Neuronal stem cell (in vitro differentiated cells): ENCODE data around the gene GPR132.

ENCODE experiments used
- DNase-seq: peaks from one replicate; pipeline ENCODE4 v3.0.0-alpha.2; 2013; ENCODE audit warnings: low spot score
- H2AFZ ChIP-seq: one replicate; pipeline ENCODE4 v1.6.1; 2013; ENCODE audit warnings: mild to moderate bottlenecking, low read length, inconsistent platforms
- H2AK5ac ChIP-seq: 2 replicates; pipeline ENCODE4 v1.6.1; 2013; ENCODE audit warnings: low read depth, mild to moderate bottlenecking, inconsistent platforms, low read length, moderate library complexity, mixed read lengths
- H2BK120ac ChIP-seq: 2 replicates; pipeline ENCODE4 v1.6.1; 2013; ENCODE audit warnings: low read depth, mild to moderate bottlenecking, inconsistent platforms, low read length, moderate library complexity, mixed read lengths
- H2BK12ac ChIP-seq: one replicate; pipeline ENCODE4 v1.6.1; 2013; ENCODE audit warnings: low read length, inconsistent platforms
- H2BK15ac ChIP-seq: 2 replicates; pipeline ENCODE4 v1.6.1; 2013; ENCODE audit warnings: mild to moderate bottlenecking, low read length, inconsistent platforms, mixed read lengths
- H2BK5ac ChIP-seq: one replicate; pipeline ENCODE4 v1.6.1; 2013; ENCODE audit warnings: inconsistent platforms, mild to moderate bottlenecking, low read length, moderate library complexity
- H3K14ac ChIP-seq: one replicate; pipeline ENCODE4 v1.6.1; 2013; ENCODE audit warnings: low read length, inconsistent platforms
- H3K18ac ChIP-seq: 2 replicates; pipeline ENCODE4 v1.6.1; 2013; ENCODE audit warnings: low read length, inconsistent platforms
- H3K23ac ChIP-seq: 2 replicates; pipeline ENCODE4 v1.6.1; 2013; ENCODE audit warnings: low read depth, mild to moderate bottlenecking, mixed read lengths, low read length, inconsistent platforms; ENCODE audit not compliant: poor library complexity
- H3K27ac ChIP-seq: replicated peaks from 3 replicates; pipeline ENCODE4 v1.5.1; 2013; ENCODE audit warnings: low read length, inconsistent platforms
- H3K27me3 ChIP-seq, 3 experiments: 2 replicates each; pipeline ENCODE4 v1.6.1; 2013; ENCODE audit warnings: low read length in 3 of 3, mild to moderate bottlenecking in 2 of 3, inconsistent platforms in 1 of 3, low read depth in 1 of 3, mixed read lengths in 1 of 3, moderate library complexity in 1 of 3; ENCODE audit not compliant: control insufficient read depth in 3 of 3, insufficient read depth in 3 of 3
- H3K36me3 ChIP-seq, 2 donors: replicated peaks in 1 of 2; 2 replicates each; pipeline ENCODE4 v1.6.1; 2013; ENCODE audit warnings: low read length in 2 of 2; ENCODE audit not compliant: control insufficient read depth in 2 of 2, insufficient read depth in 2 of 2
- H3K4ac ChIP-seq: 2 replicates; pipeline ENCODE4 v1.6.1; 2013; ENCODE audit warnings: inconsistent platforms, mild to moderate bottlenecking, low read length, moderate library complexity
- H3K4me1 ChIP-seq, 2 donors: 1 replicate in 1 of 2; 2 replicates in 1 of 2; pipeline ENCODE4 v1.6.1; 2013; ENCODE audit warnings: low read length in 2 of 2, low read depth in 1 of 2; ENCODE audit not compliant: control insufficient read depth in 2 of 2, insufficient read depth in 1 of 2
- H3K4me2 ChIP-seq: one replicate; pipeline ENCODE4 v1.6.1; 2013; ENCODE audit warnings: mild to moderate bottlenecking, low read length, inconsistent platforms; ENCODE audit not compliant: insufficient read depth, poor library complexity, severe bottlenecking
- H3K4me3 ChIP-seq, 2 donors: 2 replicates each; pipeline ENCODE4 v1.5.1; 2013; ENCODE audit warnings: low read length in 2 of 2, mild to moderate bottlenecking in 2 of 2, inconsistent platforms in 1 of 2, moderate library complexity in 1 of 2
- H3K79me1 ChIP-seq: one replicate; pipeline ENCODE4 v1.6.1; 2013; ENCODE audit warnings: low read depth, mild to moderate bottlenecking, inconsistent platforms, low read length, moderate library complexity
- H3K9ac ChIP-seq: one replicate; pipeline ENCODE4 v1.6.1; 2013; ENCODE audit warnings: mild to moderate bottlenecking, low read depth, low read length, inconsistent platforms; ENCODE audit not compliant: poor library complexity
- H3K9me3 ChIP-seq, 2 donors: replicated peaks in 1 of 2; 2 replicates each; pipeline versions ENCODE3 to v1.6.1; 2013; ENCODE audit warnings: low read length in 2 of 2, mild to moderate bottlenecking in 2 of 2, inconsistent platforms in 1 of 2, low read depth in 1 of 2, mixed read lengths in 1 of 2, moderate library complexity in 1 of 2; ENCODE audit not compliant: control insufficient read depth in 2 of 2, insufficient read depth in 1 of 2
- H4K8ac ChIP-seq: one replicate; pipeline ENCODE4 v1.6.1; 2013; ENCODE audit warnings: low read depth, mild to moderate bottlenecking, inconsistent platforms, low read length, moderate library complexity
- H4K91ac ChIP-seq: one replicate; pipeline ENCODE4 v1.6.1; 2013; ENCODE audit warnings: low read length, low read depth, mild to moderate bottlenecking, inconsistent platforms; ENCODE audit not compliant: poor library complexity
- WGBS, 2 donors: extraction: QIAGEN DNeasy Blood & Tissue Kit; methylation state at CpG; one replicate each; pipeline ENCODE4 v1.1.7; 2013; ENCODE audit warnings: missing lambda C conversion rate in 2 of 2, mixed read lengths in 1 of 2; ENCODE audit not compliant: insufficient read length in 2 of 2, insufficient replicate concordance in 1 of 2; ENCODE audit errors: extremely low coverage in 2 of 2; 5-methylcytosine and 5-hydroxymethylcytosine counted together

GPR132 gene

DNA sequence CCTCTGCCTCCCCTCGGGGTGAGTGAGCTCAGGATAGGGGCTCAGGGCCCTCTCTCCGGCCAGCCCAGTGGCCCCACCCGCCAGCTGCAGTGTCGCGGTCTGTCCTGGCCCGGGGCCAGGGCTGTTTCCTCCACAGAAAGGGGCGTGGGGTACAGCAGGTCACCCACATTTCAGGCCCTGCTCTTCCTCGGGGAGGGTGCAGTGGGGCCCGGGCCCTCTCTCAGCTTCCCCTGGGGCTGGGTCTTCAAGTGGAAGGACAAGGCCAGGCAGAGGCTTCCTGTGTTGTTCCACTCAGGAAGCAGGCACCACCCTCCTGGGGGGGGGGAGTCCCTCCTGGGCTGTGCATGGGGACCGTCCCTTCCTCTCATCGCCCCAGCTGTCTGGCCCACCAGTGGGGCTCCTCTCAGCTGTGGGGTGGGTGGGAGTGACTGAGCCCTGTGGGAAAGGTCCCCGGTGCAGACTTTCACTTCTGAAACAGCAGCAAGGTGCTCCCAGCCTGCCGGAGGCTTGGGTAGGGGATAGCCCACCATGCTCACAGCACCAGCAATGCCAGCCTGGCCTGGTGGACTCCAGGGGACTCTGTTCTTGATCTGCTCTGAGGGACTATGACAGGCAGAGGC is 3.7 kb downstream of the GPR132 start:
- no CpG with 5 or more reads among the region's 13 CpGs for whole genome bisulfite sequencing, 2 donors
- Histone ChIP-seq H3K9ac (no peak overlapping the region), H3K4me1 (peaks cover 9 to 16% of the 10 kb centered on the region in 2 donors), H3K79me1 (no peaks in the 10 kb centered on the region), H3K4me2 (no peak overlapping the region), H3K36me3 (no peaks in the 10 kb centered on the region), H3K27me3 (peaks cover 0 to 28% (median 2%) of the 10 kb centered on the region in 3 experiments), H3K4me3 (no peak overlapping the region), H3K14ac (peak overlapping the region; percentile 89), H3K4ac (peak overlapping the region; percentile 66), H3K9me3 (no peaks in the 10 kb centered on the region), H2BK15ac (peak overlapping the region; percentile 64), H4K91ac (no peak overlapping the region), H3K27ac (no peak overlapping the region), H2BK12ac (peak overlapping the region; percentile 73), H4K8ac (no peak overlapping the region), H2BK5ac (peak overlapping the region; percentile 53), H2AK5ac (peak overlapping the region; percentile 71), H3K18ac (peak overlapping the region; percentile 85), H2BK120ac (peak overlapping the region; percentile 87), H2AFZ (peak overlapping the region; percentile 46), H3K23ac (no peak overlapping the region)
- no peak for DNase-seq

DNA sequence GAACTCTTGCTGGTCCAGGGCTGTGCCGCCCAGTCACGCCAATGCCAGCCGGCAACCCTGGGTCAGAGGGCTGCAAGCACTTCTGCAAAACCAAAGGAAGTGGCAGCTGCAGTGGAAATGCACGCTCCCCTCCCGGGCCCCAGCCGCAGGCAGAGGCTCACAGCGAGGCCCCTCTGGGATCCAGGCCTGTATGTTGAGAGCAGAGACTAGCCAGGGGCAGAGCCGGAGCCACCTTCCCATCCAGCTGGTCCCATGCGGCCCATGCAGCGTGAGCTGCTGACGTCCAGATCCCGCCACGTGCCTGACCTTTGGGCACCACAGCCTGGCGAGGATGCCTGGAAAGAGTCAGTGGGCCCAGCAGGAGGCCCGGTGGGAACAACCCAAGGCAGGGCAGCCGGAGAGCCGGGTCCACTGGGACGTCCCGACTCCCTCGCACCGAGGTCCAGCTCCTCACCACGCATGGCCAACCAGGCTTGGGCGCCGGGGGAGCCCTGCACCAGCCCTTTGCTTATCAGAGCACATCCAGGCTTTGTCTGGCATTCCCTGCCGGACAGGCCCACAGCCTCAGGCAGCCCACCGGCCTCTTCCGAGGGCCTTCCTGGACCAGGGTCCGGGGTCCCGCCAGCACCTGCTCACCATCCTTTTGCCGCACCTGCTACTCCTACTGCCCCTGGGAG is 4.3 kb downstream of the GPR132 start:
- Histone ChIP-seq H3K36me3 (no peaks in the 10 kb centered on the region), H3K23ac (peak overlapping the region; percentile 43), H3K4me3 (no peak overlapping the region), H2AK5ac (peak overlapping the region; percentile 71), H2BK12ac (peak overlapping the region; percentile 41), H4K8ac (no peak overlapping the region), H3K79me1 (no peaks in the 10 kb centered on the region), H2BK5ac (peak overlapping the region; percentile 53), H3K9ac (peak overlapping the region; percentile 70), H2AFZ (peak overlapping the region; percentile 46), H3K9me3 (peaks cover 0 to under 1% of the 10 kb centered on the region in 2 donors), H3K27me3 (peaks cover under 1 to 34% (median 9%) of the 10 kb centered on the region in 3 experiments), H4K91ac (peak overlapping the region; percentile 85), H3K18ac (peak overlapping the region; percentile 80), H3K4ac (peak overlapping the region; percentile 66), H2BK120ac (peak overlapping the region; percentile 87), H3K4me2 (no peak overlapping the region), H3K4me1 (peaks cover 15 to 16% of the 10 kb centered on the region in 2 donors), H3K14ac (no peak overlapping the region), H2BK15ac (peak overlapping the region; percentile 64), H3K27ac (no peak overlapping the region)
- DNase-seq = no peak
- no CpG with 5 or more reads among the region's 30 CpGs for WGBS, 2 donors

DNA sequence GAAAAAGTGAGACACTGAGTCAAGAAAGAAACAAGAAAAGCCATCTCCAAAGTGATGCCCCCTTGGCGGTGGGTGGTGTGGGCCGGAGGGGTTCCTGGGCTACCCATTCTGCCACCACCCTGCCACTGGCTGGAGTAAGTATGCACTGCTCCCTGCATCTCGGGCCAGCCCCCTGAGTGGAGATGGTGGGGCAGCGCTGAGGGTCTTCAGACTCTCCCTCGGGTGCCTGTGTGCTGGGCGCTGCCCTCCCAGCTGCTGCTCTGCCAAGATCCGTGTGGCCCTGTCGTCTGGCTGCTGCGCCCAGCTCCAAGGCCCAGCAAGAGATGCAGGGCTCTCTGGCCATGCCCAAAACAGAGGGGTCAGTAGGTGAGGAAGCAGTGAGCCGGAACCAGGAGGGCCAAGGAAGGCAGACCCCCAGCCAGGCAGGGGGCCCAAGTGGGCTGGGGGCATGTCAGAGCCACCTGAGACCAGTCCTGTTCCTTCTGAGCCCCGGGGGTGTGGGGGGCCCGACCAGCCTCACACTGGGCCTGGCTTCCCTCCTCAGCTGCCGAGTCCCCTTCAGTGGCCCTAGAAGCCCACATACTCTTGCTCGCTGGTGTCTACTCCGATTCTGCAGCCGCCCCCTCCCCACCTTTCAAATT is 5.2 kb downstream of the GPR132 start:
- H3K18ac ChIP-seq = peak overlapping the region; percentile 59
- H2BK120ac ChIP-seq = no peak overlapping the region
- H3K9ac ChIP-seq = no peak overlapping the region
- H3K27me3 ChIP-seq = peaks cover 4 to 42% (median 17%) of the 10 kb centered on the region in 3 experiments
- no peak overlapping the region for H3K27ac ChIP-seq
- H3K79me1 ChIP-seq = no peaks in the 10 kb centered on the region
- no peak overlapping the region for H3K4me2 ChIP-seq
- no peak overlapping the region for H4K91ac ChIP-seq
- H3K36me3 ChIP-seq = no peaks in the 10 kb centered on the region
- H3K9me3 ChIP-seq = peaks cover 0 to 2% of the 10 kb centered on the region in 2 donors
- no peak overlapping the region for H2AFZ ChIP-seq
- H3K14ac ChIP-seq = no peak overlapping the region
- H3K23ac ChIP-seq = peak overlapping the region; percentile 23
- H3K4me3 ChIP-seq = no peak overlapping the region
- H2AK5ac ChIP-seq = peak overlapping the region; percentile 89
- no CpG with 5 or more reads among the region's 16 CpGs for WGBS, 2 donors
- DNase-seq = no peak
- no peak overlapping the region for H4K8ac ChIP-seq
- no peak overlapping the region for H2BK5ac ChIP-seq
- peaks cover 11 to 19% of the 10 kb centered on the region in 2 donors for H3K4me1 ChIP-seq
- peak overlapping the region; percentile 50 for H2BK12ac ChIP-seq
- H3K4ac ChIP-seq = no peak overlapping the region
- H2BK15ac ChIP-seq = peak overlapping the region; percentile 7
